ENCODE measurements around the gene NXPH2.

DNA sequence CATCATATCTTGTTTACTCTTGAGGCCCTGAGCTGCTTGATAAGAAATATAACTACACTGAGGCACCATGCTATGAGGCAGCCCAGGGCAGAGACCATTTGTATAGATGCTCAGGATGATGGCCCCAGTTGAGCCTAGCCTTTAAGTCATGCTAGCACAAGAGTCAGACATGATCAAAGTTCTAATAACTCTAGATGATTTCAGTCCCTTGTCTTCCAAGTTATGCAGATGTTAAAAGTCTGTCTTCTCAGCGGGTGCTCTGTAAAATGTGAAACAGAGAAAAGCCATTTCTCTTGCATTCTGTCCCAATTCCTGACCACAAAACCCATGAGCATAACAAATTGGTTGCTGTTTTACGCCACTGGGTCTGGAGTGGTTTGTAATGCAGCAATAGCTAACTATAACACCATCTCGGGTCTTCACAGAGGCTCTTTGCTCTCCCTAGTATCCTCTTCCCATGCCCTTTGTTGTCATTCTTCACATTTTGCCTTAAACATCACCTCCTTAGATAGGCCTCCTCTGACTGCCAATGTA, 49.6 kb downstream of the NXPH2 start:
- TF ChIP-seq YY1 (IDR thresholded peaks at IDR 0.05; ENCODE audit: insufficient read depth, insufficient read length) (no peak), SUZ12 (IDR thresholded peaks at IDR 0.05; ENCODE audit: extremely low read depth, insufficient read depth, insufficient read length) (no peak), ZNF274 (IDR thresholded peaks at IDR 0.05; ENCODE audit: low read depth, low read length) (no peak)

All from NT2/D1 (cell line).